ENCODE results near the gene RAB33B.

DNA sequence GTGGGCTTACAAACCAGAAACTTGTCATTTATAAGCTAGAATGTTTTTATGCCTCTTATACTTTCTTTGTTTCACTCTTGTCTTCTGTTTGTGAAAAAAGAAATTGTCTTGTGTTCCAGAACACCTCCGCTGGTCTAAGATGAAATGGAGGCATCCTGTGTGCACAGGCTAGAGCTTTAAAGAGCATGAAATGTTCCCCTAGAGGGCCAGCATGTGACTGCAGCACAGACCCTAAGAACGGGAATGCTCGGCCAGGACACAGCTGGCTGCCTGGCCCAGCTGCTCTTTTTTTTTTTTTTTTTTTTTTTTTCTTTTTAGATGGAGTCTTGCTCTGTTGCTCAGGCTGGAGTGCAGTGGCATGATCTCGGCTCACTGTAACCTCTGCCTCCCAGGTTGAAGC is 68.5 kb downstream of the RAB33B start:
- TF ChIP-seq POLR2AphosphoS5 (IDR thresholded peaks at IDR 0.05; ENCODE audit: low read depth, low read length) (no peak), TAF1 (IDR thresholded peaks at IDR 0.05; ENCODE audit: low read depth, low read length) (no peak), POLR2A (IDR thresholded peaks at IDR 0.05; ENCODE audit: low read depth, low read length) (no peak), SPI1 (IDR thresholded peaks at IDR 0.05; ENCODE audit: low read depth, low read length) (no peak), POU2F2 (IDR thresholded peaks at IDR 0.05; ENCODE audit: low read depth, low read length) (no peak), PAX5 (IDR thresholded peaks at IDR 0.05; ENCODE audit: insufficient read depth, low read length, severe bottlenecking) (no peak)

Data from GM12891 (cell line).